Retina (tissue), 1 donor: Measurements from ENCODE around the gene HNRNPF.

Experiments
- DNase-seq: peaks from one replicate; pipeline ENCODE4 v3.0.0-alpha.2; 2016

Gene HNRNPF

GRCh38 chr10:43421201-43421507 is 12.2 kb upstream of the HNRNPF start:
- no peak for DNase-seq

GRCh38 chr10:43420369-43421200 is 11.6 kb upstream of the HNRNPF start:
- DNase-seq, result peak; percentile 91

DNA sequence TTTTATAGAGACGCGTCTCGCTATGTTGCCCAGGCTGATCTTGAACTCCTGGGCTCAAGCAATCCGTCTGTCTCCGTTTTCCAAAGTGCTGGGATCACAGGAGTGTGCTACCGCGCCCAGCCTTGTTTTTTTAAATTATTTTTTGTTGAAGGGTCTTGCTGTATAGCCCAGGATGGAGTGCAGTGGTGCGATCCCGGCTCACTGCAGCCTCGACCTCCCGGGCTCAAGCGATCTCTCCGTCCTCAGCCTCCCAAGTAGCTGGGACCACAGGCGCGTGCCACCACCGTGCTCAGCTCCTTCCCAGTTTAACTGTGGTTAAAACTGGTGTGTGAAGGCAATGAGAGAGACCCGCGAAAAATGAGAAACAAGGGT is 11.0 kb upstream of the HNRNPF start:
- no peak for DNase-seq

DNA sequence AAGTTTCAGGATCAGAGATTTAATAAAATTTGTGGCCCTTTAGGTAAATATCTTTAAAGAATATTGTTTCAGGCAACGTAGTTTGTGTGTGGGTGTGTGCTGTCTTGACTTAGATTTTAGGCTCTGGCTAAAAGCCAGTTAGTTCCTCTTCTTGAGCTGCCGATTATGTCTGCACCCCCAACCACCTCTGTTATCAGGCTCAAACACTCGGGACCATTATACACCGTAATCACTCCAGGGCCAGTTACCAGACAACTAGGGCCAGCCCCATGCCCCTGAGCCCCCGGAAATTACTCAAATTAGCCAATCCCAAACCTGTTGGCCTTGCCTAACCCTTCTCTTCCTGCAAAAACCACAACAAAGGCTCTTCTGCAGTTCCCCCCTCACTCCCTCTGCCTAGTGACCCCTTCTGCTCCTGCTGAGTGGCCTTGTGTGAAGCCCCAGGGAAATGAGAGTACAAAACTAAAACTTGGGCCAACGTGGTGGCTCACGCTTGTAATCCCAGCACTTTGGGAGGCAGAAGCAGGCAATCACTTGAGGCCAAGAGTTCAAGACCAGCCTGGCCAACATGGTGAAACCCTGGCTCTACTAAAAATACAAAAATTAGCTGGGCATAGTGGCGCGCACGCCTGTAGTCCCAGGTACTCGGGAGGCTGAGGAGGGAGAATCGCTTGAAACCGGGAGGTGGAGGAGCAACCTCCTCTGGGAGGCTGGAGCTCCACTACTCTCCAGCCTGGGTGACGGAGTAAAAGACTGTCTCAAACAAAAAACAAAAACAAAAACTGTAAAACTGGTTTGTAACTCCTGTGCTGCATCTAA is 9.2 kb upstream of the HNRNPF start:
- no peak for DNase-seq

- no peak for DNase-seq
Measured at GRCh38 chr10:43415544-43415943, 6.6 kb upstream of the HNRNPF start.

DNA sequence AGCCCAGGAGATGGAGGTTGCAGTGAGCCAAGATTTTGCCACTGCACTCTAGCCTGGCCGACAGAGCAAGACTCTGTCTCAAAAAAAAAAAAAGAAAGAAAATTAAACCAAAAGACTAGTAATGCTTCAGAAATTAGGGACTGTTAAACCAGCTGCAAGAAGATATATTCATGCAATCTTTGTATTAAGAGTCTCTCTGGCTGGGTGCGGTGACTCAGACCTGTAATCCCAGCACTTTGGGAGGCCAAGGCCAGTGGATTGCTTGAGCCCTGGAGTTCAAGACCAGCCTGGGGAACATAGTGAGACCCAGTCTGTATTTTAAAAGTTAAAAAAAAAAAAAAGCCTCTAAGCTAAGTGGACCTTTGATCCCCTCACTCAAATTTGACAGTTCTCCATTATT is 2.5 kb upstream of the HNRNPF start:
- no peak for DNase-seq

- DNase-seq, result no peak
Measured at GRCh38 chr10:43410345-43410744, 1.4 kb upstream of the HNRNPF start.

- peak; percentile 87 for DNase-seq
Measured at GRCh38 chr10:43409385-43410109, 561 bp upstream of the HNRNPF start.

DNA sequence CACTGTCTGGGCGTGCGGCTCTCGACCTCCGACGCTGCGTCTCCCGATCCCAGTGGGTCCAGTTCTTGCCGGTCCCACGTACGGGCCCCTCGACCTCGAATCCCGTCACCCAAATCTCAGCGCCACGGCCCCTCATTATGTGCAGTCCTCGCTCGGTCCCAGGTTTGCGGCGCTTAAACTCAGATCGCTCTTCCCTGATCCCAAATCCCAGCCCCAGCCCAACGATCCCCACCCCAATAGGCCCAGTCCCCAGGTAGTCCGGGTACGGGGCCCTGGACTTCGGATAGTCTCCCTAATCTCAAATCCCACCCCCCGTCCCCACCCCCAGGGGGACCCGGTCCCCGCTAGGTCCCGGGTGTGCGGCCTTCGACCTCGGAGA is 666 bp downstream of the HNRNPF start:
- no peak for DNase-seq

DNA sequence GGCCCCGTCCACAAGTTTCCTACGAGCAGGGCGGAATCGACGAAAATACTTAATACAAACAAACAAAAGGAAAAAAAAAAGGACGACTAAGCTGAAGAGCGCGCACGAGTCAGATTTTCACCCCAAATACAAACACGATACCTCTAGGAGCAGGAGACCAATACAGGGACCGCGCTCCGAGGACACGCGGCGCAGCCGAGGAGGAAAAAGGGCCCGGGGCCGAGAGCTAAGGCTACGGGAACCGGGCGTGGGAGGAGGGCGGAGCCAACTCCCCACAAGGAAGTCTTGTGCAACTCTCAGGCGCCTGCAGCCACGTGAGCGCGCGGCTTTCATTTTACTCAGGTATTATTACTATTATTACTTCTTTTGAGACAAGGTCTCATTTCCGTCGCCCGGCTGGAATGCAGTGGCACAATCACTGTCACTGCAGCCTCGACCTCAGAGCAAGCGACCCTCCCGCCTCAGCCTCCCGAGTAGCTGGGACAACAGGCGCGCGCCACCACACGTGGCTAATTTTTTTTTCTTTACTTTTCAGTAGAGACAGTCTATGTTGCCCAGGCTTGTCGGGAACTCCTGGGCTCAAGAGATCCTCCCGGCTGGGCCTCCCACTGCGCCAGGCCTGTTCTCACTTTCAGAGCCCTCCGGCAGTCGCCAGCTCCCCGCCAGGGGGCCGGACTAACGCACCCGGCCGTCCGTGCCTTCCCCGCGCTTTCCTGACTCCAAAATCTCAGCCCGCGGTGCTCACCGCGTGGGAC is 1.2 kb downstream of the HNRNPF start:
- peak; percentile 88 for DNase-seq

GRCh38 chr10:43407148-43407575 is 1.8 kb downstream of the HNRNPF start:
- DNase-seq, result peak; percentile 60

DNA sequence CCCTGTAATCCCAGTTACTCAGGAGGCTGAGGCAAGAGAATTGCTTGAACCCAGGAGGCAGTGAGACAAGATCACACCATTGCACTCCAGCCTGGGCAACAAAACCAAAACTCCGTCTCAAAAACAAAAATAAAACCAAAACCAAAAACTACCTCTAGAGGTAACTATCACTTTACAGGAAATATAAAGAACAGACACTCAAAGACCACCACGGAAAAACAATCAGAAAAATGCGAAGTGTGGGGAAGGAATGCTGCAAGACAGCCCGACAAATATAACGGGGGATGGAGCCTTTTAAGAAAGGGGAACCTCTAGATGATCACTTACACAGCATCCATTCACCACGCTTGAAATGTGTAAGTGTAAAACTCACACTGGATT is 4.3 kb downstream of the HNRNPF start:
- DNase-seq, result no peak

DNA sequence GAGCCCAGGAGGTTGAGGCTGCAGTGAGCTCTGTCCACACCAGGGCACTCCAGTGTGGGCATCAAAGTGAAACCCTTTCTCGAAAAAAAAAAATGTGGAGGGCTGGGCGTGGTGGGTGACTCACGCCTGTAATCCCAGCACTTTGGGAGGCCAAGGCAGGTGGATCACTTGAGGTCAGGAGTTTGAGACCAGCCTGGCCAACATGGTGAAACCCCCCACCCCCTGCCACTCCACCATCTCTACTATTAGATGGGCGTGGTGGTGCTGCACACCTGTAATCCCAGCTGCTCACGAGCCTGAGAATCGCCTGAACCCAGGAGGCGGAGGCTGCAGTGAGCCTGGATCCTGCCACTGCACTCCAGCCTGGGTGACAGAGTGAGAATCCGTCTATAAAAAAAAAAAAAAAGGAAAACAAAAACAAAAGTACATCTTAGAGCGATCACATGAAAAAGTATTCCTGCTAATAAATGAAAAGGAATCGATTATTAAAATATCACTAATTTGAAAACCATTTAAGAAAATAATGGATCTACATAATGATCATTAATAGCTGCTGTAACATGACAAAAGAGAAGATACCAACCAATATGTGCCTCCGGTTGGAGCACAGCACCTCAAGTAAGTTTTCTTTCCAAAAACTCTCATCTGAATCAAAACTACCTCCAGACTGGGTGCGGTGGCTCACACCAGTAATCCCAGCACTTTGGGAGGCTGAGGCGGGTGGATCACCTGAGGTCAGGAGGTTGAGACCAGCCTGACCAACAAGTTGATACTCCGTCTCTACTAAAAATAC is 4.9 kb downstream of the HNRNPF start:
- DNase-seq, result no peak

GRCh38 chr10:43402880-43403452 is 6.0 kb downstream of the HNRNPF start:
- no peak for DNase-seq

DNA sequence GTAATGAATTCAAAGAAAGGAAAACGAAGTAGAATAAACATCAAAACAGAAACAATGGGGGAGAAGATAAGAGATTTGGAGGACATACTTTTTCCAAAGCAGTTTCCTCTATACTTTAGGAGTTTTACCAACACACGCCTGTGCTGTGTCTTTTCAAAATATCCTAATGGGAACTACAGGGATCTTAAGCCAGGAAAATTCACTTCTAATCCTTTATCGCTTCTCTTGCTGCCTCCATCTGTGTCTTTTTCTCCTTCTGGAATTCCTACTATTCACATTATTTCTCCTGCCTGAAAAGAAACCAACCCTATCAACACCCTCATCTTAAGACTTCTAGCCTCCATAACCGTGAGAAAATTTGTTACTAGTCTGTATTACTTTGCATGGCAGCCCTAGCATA is 6.8 kb downstream of the HNRNPF start:
- DNase-seq, result no peak

DNA sequence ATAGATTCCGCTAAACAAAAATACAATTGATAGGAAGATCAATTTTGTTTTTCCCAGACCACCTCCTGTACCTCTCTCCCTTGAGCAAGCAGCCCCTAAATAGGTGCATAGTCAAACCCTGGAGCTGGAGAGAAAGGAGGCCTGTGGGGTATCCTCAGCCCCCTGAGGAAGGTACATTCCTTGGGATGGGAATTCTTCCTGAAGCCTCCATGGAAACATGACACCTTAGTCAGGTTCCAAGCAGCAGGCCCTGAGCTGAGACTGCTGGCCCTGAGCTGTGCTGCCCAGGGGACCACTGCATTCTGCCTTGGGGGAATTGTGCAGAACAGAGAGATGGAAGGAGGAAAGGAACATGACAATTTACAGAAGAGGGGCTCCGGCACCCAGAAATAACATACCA is 7.4 kb downstream of the HNRNPF start:
- no peak for DNase-seq

- DNase-seq, result no peak
Measured at GRCh38 chr10:43399320-43400310, 9.4 kb downstream of the HNRNPF start.

DNA sequence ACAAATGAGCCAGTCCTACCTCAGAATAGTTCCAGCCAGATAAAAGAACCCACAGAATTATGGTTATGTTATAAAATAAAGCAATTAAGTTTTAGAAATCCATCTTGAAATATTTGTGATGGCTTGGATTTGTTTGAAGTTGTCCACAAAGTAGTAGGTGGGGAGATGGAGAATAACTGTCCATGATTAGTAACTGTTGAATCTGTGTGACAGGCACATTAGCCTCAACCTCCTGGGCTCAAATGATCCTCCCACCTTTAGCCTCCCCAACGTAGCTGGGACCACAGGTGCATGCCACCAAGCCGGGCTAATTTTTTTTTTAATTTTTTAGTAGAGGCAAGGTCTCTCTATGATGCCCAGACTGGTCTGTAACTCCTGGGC is 10.1 kb downstream of the HNRNPF start:
- no peak for DNase-seq

DNA sequence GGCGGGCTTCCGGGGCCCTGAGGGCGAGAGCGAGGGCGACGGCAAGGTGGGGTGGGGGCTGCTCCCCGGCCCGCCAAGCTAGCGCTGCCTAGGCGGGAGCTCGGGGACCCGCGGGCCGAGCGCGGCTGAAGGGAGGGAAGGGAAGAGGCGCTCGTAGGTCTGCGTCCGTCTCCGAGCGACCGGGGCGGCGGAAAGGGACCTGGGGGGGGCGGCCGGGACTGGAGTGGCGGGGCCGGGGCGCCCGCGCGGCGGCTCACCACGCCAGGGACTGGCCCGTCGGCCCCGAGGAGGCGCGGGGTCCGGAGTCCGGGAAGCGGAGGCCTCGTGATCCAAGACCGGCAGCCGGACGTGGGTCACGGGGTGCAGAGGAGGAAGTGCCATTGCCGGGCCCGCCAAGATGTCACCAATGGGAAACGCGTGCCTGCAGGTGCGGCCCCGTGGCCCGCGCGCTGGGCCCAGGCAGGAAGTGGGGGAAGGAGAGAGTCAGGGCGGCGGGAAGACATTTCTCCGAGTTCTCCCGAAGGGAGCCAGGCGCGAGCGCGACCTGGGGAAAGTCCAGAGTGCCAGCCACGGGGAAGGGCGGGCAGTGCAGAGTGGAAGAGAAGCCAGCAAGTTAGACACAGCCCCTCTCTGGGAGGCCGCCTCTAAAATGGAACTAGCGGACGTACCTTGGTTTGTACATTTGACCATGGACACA is 11.9 kb downstream of the HNRNPF start:
- peak; percentile 84 for DNase-seq
